ENCODE measurements around the gene ALPK3. TPM values are rescaled to one million over a fixed set of nuclear protein-coding genes. Genes with fewer than 3 reads are reported as not detected.
"Not testable (repeated sequence)": the region's sequence is repeated elsewhere in the genome, so short reads cannot be mapped to it uniquely, and the experiment has no call there.

The ALPK3 gene
- total RNA-seq, 4 donors from 2014 or later, result 0.42 to 1.4 (median 0.46) TPM

GRCh38 chr15:84874981-84875699, 58.0 kb downstream of the ALPK3 start:
- DNase-seq (ENCODE audit: low spot score in 2 of 2), result no peak
- WGBS, 2 donors, result 89 to 91% methylated on average over 5 of the region's 5 CpGs
- TF ChIP-seq CTCF (IDR thresholded peaks at IDR 0.05) (no peak), POLR2A (IDR thresholded peaks at IDR 0.05) (no peak)
- intact Hi-C loops (cut with DNase I; ENCODE audit: low total_unique reads), result no loop called here
- H3K4me3 ChIP-seq (ENCODE audit: low read depth, poor library complexity, severe bottlenecking), result no peak overlapping the region

DNA sequence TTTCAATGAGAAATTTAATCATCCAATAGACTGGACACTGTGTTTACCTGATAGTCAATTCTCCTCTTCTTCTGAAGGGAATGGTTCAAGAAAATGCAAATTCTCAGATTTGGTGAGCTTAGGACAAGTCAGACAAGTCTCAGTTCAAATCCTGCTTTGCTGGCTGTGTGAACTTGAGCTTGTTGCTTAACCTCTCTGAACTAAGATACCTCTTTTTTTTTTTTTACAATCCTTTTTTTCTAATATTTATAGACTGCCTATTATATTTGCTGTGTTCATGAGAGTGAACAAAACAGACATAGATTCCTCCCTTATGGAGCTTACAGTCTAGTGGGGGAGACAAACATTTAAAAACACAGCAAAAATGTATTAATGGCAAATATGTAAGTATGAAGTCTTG, 59.1 kb downstream of the ALPK3 start:
- H3K4me3 ChIP-seq (ENCODE audit: low read depth, poor library complexity, severe bottlenecking), result no peak overlapping the region
- TF ChIP-seq CTCF (IDR thresholded peaks at IDR 0.05) (no peak), POLR2A (IDR thresholded peaks at IDR 0.05) (no peak)
- no peak for DNase-seq (ENCODE audit: low spot score in 2 of 2)
- intact Hi-C loops (cut with DNase I; ENCODE audit: low total_unique reads), result no loop called here

- whole genome bisulfite sequencing, 2 donors, result 92 to 93% methylated on average over 3 of the region's 3 CpGs
- H3K4me3 ChIP-seq (ENCODE audit: low read depth, poor library complexity, severe bottlenecking); DNase-seq (ENCODE audit: low spot score in 2 of 2); intact Hi-C loops (cut with DNase I; ENCODE audit: low total_unique reads): not testable (repeated sequence)
Observed at GRCh38 chr15:84877701-84878100, 60.5 kb downstream of the ALPK3 start.

DNA sequence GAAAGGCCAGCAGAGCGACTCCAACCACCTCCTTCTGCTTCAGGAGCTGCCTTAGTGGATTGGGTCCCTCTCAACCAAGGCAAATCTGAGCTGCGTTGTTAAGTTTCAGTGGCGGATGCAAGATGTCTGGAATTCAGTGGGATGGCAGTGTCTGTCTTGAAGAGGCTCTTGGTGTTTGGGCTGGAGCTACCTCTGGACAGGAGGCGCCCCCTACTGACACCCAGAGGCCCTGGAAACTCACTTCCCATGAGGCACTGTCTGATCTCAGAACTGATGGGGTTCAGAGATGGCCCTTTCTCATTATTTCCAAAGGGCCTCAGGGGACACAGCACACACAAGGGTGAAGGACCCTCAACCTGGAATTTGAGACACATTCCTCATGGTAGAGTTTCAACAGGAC, 61.3 kb downstream of the ALPK3 start:
- intact Hi-C loops (cut with DNase I; ENCODE audit: low total_unique reads), result no loop called here
- TF ChIP-seq CTCF (IDR thresholded peaks at IDR 0.05) (no peak), POLR2A (IDR thresholded peaks at IDR 0.05) (no peak)
- DNase-seq (ENCODE audit: low spot score in 2 of 2), result peak; percentile 58 to 93
- no peak overlapping the region for H3K4me3 ChIP-seq (ENCODE audit: low read depth, poor library complexity, severe bottlenecking)
- 35 to 54% methylated on average over 4 of the region's 4 CpGs for WGBS, 2 donors

DNA sequence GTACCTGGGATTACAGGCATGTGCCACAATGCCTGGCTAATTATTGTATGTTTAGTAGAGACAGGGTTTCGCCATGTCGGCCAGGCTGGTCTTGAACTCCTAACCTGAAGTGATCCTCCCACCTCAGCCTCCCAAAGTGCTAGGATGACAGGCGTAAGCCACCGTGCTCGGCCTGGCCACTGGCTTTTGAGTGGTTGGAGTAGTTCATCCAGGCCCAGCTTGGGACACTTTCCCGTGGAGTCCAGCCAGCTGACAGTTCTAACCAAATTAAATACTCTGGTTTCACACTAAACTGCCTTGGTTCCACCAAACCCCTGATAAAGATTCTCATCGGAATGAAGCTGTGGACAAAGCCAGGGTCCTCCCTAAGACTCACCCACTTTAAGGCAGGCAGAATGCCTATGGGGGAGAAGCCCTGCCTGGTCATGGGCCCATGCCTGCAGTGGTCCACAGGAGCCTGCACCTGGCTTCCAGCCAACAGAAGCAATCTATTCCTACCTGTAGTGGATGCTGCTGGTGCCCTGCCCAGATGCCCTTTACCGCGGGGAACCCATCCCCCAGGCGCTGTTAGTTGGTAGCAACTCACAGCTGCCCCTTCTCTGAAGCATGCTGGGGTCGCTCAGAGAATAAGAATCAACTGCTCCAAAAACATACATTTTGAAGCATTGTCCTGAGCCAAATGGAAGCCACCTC, 62.1 kb downstream of the ALPK3 start:
- 90 to 93% methylated on average over 11 of the region's 11 CpGs for WGBS, 2 donors
- no peak overlapping the region for H3K4me3 ChIP-seq (ENCODE audit: low read depth, poor library complexity, severe bottlenecking)
- TF ChIP-seq POLR2A (IDR thresholded peaks at IDR 0.05) (no peak), CTCF (IDR thresholded peaks at IDR 0.05) (no peak)
- intact Hi-C loops (cut with DNase I; ENCODE audit: low total_unique reads), result no loop called here
- no peak for DNase-seq (ENCODE audit: low spot score in 2 of 2)

DNA sequence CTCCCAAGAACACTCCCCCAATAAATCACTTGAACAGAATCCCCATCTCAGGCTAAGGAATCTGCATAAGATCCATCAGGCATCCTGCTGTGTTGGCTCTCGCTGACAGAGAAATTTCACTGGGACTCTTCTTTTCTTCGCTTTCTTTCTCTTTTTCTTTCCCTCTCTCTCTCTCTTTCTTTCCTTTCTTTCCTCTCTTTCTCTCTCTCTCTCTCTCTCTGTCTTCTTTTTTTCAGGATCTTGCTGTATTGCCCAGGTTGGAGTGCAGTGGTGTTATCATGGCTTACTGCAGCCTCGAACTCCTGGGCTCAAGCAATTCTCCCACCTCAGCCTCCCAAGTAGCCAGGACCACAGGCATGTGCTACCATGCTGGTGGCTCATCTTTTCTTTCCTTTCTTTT, 62.9 kb downstream of the ALPK3 start:
- TF ChIP-seq CTCF (IDR thresholded peaks at IDR 0.05) (no peak), POLR2A (IDR thresholded peaks at IDR 0.05) (no peak)
- DNase-seq (ENCODE audit: low spot score in 2 of 2), result no peak
- intact Hi-C loops (cut with DNase I; ENCODE audit: low total_unique reads), result no loop called here
- no peak overlapping the region for H3K4me3 ChIP-seq (ENCODE audit: low read depth, poor library complexity, severe bottlenecking)
- WGBS, 2 donors, result 89 to 92% methylated on average over 3 of the region's 3 CpGs

All from lower leg skin (tissue), 4 donors.